ENCODE results near the gene YES1.
A peak's percentile ranks its signal among the peaks of the same experiment; 100 is the strongest.
"Not testable (repeated sequence)": the region's sequence is repeated elsewhere in the genome, so short reads cannot be mapped to it uniquely, and the experiment has no call there.

The YES1 gene

DNA sequence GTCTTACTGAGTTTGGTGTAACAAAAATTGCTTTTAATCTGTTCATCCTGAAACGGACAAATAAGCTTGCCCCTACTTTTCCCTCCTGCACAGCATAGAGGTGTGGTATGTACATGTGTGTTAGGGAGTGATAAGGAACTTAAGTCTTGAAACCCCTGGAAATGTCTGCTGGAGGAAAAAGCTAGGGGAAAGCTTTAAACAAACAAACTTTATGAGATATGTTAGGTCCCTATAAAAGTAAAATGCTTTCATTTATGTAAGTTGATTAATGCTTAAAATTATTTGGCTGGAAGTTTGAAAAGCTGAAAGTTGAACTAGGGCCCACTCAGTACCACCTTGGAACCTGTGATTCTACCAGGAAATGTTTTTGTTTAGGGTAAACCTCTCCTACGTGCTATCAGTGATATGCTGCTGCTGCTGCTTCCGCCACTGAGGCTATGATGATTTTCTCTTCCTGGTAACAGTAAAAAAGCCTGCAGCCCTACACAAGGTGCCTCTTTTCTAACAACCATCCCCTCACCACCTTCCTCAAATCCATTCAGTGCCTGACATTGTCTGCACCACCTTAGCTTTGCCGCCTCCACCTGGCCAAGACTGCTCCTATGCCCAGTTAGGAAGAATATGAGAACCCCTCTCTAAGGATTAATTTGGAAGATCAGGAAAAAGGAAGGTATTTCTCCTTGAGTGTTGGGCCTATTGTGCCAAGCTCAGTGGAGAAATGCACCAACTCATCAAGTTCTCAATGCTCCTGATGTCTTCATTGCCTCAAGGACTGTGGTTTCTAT lies 2.5 kb upstream of the YES1 start:
- Histone ChIP-seq H3K4me1 (ENCODE audit: control insufficient read depth, insufficient read depth, low read length) (no peaks in the 10 kb centered on the region), H3K9ac (ENCODE audit: low read length) (no peak overlapping the region), H3K4me3 (ENCODE audit: low read length) (no peak overlapping the region), H3K36me3 (ENCODE audit: control insufficient read depth, insufficient read depth, low read length) (no peaks in the 10 kb centered on the region), H3K27ac (ENCODE audit: low read depth, low read length) (no peak overlapping the region), H3K27me3 (ENCODE audit: control insufficient read depth, insufficient read depth, low read length) (no peaks in the 10 kb centered on the region)

DNA sequence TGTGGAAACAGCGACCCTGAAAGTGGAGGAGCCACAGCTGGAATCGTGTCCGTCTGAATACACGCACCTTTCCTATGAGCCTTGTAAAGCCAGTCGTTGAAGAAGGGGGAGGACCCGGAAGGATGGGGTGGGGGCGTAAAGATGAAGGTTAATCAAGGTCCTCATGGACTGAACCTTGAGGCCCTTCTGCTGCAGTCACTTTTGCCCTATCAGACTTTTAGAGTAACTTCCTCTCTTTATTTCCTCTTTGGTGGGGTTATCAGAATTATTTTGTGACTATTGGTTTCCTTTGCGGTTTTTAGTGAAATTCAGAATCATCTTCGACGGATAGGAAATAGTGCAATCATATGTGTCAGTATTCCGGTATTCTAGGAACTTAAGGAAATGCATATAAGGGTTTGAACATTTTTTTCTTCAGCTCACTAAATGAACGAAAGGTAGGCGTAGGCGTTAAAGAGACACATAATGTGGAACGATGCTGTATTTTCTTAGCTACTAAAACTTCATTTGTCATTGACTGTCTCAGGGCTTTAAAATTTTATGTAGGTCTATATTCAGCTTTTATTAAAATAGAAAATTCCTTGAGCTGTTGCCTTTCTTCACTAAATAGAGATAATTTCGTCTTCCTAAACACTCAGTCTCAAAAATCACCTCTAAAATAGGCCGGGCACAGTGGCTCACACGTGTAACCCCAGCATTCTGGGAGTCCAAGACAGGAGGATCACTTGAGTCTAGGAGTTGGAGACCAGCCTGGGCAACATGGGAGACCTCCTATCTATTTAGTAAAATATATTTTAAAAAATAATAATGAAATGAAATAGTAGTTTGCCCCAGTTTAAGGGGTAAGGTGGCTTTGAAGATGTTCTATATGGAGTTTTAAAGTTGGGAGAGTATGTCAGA lies 1.4 kb upstream of the YES1 start:
- Histone ChIP-seq H3K9ac (ENCODE audit: low read length) (no peak overlapping the region), H3K4me3 (ENCODE audit: low read length) (peak overlapping the region; percentile 91), H3K4me1 (ENCODE audit: control insufficient read depth, insufficient read depth, low read length) (no peaks in the 10 kb centered on the region)

DNA sequence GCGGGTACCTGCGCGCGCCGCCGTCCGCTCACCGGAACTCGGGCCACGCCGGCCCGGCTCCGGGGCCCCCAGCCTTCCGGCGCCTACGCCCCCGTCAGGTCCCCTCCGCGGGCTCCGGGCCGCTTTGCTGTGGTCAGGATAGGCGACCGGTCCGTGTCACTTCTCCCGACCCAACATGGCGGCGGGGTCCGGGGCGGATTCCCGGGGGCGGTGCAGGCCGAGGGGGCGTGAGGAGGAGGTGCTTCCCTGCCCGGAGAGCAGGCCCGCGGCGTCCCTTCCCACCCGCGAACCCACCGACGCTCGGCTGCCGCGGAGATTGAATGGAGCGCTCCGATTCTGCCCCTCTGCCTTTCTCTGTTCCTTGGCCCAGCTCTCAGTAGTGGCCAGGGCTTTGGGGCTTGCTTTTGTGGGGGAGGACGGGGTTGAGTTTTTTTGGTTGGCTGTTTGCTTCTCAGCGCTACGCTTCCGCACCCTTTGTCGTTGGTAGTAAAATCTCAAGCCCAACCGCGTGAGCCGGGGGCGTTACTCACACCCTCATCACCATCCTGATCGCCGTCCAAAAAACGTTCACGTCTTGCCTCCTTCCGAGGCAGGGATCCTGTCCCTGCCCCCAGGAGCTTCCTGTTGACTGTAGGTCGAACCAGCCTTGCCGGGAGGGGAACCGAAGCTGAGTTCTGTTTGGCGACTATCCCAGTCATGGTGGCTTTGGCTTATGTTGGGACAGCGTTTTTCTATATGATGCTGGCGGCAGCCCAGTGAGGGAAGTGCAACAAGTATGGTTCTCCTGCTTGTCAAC lies 532 bp upstream of the YES1 start:
- no peaks in the 10 kb centered on the region for H3K27me3 ChIP-seq (ENCODE audit: control insufficient read depth, insufficient read depth, low read length)
- no peaks in the 10 kb centered on the region for H3K36me3 ChIP-seq (ENCODE audit: control insufficient read depth, insufficient read depth, low read length)
- H3K4me1 ChIP-seq (ENCODE audit: control insufficient read depth, insufficient read depth, low read length) = peaks cover 5% of the 10 kb centered on the region

More for the DNA sequence above, 1.4 kb upstream of the YES1 start:
- peak overlapping the region; percentile 93 for H3K27ac ChIP-seq (ENCODE audit: low read depth, low read length)
- no peaks in the 10 kb centered on the region for H3K36me3 ChIP-seq (ENCODE audit: control insufficient read depth, insufficient read depth, low read length)
- H3K27me3 ChIP-seq (ENCODE audit: control insufficient read depth, insufficient read depth, low read length) = no peaks in the 10 kb centered on the region

DNA sequence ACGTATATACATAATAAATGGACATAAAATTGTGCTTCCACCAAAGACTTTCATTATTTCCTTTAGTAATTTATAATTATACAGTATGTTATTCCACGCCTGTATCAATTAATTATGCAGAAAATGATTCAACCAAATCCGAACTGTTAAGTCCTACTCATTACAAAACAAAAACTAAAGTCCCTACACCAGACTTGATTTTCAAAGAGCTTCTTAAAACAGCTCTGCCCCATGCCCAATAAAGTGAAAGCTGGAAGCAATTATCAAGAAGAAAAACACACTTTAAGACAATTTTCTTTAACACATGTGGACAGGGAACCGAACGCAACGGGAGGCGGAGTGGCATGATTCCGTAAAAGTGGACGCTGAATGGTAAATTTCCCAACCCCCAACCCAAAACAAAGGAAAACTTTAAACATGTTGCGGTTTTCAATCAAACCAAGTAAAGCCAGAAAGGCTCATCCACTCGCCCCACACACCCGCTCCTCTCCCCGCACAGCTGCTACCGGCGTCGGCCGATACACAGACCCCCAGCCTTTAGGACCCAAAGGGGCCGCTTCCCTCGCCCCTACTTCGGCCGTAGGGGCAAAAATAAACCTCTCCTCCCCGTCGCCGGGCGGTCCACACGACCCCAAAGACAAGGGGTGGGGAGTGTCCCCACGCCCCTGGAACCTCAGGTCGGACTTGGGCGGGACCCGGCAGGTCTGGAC lies 705 bp downstream of the YES1 start:
- Histone ChIP-seq H3K27ac (ENCODE audit: low read depth, low read length) (peak overlapping the region; percentile 93), H3K9ac (ENCODE audit: low read length) (peak overlapping the region; percentile 92), H3K36me3 (ENCODE audit: control insufficient read depth, insufficient read depth, low read length) (no peaks in the 10 kb centered on the region), H3K27me3 (ENCODE audit: control insufficient read depth, insufficient read depth, low read length) (no peaks in the 10 kb centered on the region), H3K4me1 (ENCODE audit: control insufficient read depth, insufficient read depth, low read length) (peaks cover 7% of the 10 kb centered on the region), H3K4me3 (ENCODE audit: low read length) (peak overlapping the region; percentile 91)

More for the DNA sequence above, 532 bp upstream of the YES1 start:
- H3K27ac ChIP-seq (ENCODE audit: low read depth, low read length) = peak overlapping the region; percentile 93
- H3K9ac ChIP-seq (ENCODE audit: low read length) = peak overlapping the region; percentile 64
- peak overlapping the region; percentile 91 for H3K4me3 ChIP-seq (ENCODE audit: low read length)

DNA sequence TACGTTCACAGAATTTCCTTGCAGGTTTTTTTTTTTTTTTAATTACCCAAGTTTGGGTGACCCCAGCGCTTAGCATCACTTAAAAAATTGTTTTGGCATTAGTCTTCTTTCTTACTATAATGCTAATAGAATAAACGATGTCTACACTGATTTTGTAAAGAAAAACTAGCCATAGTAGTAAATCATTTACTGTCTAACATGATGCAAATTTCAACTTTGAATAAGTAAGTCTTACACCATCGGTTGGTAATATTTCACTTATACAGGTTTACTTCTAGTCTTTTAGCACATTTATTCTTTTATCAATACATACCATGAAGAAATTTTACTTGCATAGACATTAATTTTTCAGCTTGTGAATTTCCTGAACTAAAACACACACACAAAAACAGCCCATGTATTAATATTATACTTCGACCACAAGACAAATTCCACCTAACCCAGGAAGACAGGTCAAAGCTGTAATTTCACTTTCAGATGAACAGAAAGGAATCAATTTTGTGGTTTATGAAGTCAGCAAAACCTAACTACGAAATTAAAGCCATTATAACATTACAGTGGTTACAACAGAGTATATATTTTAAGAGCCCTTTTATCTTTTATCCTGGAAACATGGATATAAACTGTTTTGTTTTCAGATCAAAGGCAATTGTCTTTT lies 1.9 kb downstream of the YES1 start:
- Histone ChIP-seq H3K4me3 (ENCODE audit: low read length) (no peak overlapping the region), H3K27me3 (ENCODE audit: control insufficient read depth, insufficient read depth, low read length) (no peaks in the 10 kb centered on the region), H3K9ac (ENCODE audit: low read length) (no peak overlapping the region), H3K4me1 (ENCODE audit: control insufficient read depth, insufficient read depth, low read length) (peaks cover 10% of the 10 kb centered on the region), H3K27ac (ENCODE audit: low read depth, low read length) (no peak overlapping the region), H3K36me3 (ENCODE audit: control insufficient read depth, insufficient read depth, low read length) (no peaks in the 10 kb centered on the region)

DNA sequence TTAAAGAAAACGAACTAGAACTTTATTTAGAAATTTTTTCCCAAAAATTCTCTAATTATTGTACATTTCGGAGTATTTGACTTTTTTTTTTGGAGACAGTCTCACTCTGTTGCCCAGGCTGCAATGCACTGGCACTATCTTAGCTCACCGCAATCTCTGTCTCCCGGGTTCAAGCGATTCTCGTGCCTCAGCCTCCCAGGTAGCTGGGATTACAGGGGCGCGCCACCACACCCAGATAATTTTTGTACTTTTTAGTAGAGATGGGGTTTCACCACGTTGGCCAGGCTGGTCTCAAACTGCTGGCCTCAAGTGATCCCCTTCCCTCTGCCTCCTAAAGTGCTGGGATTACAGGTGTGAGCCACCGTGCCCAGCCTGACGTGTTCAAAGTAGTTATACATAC lies 2.8 kb downstream of the YES1 start:
- not testable (repeated sequence) for H3K27ac ChIP-seq (ENCODE audit: low read depth, low read length); H3K4me3 ChIP-seq (ENCODE audit: low read length); H3K27me3 ChIP-seq (ENCODE audit: control insufficient read depth, insufficient read depth, low read length); H3K9ac ChIP-seq (ENCODE audit: low read length); H3K36me3 ChIP-seq (ENCODE audit: control insufficient read depth, insufficient read depth, low read length)
- H3K4me1 ChIP-seq (ENCODE audit: control insufficient read depth, insufficient read depth, low read length) = peaks cover 10% of the 10 kb centered on the region

DNA sequence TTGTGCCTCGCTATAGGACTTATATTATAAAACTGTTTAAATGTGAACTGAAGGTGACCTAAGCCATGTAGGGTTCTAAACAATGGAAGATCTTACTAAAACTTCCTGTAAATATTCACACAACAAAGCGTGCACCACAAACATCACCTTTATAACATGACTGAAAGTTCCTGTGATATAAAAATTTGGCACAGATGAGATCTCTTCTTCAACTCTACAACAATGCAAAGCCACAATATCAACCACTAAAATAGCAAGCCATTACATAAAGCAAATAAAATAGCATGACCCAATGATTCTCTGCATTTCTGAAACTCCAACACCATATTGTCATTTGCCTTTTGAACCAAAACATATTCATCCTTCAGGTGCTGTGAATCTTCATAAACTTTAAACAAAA lies 3.5 kb downstream of the YES1 start:
- Histone ChIP-seq H3K27ac (ENCODE audit: low read depth, low read length) (peak overlapping the region; percentile 56), H3K9ac (ENCODE audit: low read length) (no peak overlapping the region), H3K27me3 (ENCODE audit: control insufficient read depth, insufficient read depth, low read length) (no peaks in the 10 kb centered on the region), H3K4me1 (ENCODE audit: control insufficient read depth, insufficient read depth, low read length) (peaks cover 10% of the 10 kb centered on the region), H3K36me3 (ENCODE audit: control insufficient read depth, insufficient read depth, low read length) (no peaks in the 10 kb centered on the region), H3K4me3 (ENCODE audit: low read length) (no peak overlapping the region)

DNA sequence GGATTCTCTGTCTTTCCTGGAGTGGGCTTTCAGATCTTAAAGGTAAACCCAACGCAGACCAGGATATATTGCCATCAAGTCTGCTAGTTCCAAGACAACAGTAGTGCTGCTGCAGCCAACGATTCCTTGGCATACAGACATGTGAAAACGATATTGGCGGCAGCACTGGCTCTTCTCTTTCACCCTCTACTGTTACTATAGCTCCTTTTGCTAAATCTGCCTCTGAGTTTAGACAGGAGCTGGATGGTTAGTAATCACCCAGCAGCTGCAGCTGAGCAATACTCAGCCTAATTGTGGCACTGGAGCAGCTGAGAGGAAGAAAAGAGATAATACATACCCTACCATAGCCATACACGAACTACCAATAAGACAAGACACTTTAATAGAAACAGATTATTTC lies 4.0 kb downstream of the YES1 start:
- Histone ChIP-seq H3K27ac (ENCODE audit: low read depth, low read length) (peak overlapping the region; percentile 56), H3K9ac (ENCODE audit: low read length) (no peak overlapping the region), H3K4me3 (ENCODE audit: low read length) (peak overlapping the region; percentile 19), H3K27me3 (ENCODE audit: control insufficient read depth, insufficient read depth, low read length) (no peaks in the 10 kb centered on the region), H3K4me1 (ENCODE audit: control insufficient read depth, insufficient read depth, low read length) (peaks cover 10% of the 10 kb centered on the region), H3K36me3 (ENCODE audit: control insufficient read depth, insufficient read depth, low read length) (no peaks in the 10 kb centered on the region)

DNA sequence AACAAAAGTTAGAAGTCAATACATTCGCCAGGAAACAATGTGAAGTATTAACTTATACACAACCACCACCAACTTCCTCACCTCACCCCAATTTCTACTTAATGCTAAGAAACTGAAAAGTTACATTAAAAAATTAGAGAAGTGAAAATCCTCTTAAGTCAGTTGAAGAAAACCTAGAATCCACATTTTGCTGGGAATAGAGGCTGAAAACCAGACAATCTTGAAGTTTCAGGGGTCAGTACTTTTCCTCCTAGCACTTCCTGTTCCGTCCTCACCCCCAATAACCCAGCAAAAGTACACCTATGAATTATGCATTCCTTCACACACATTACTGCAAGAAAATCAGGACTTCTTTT lies 6.3 kb downstream of the YES1 start:
- Histone ChIP-seq H3K36me3 (ENCODE audit: control insufficient read depth, insufficient read depth, low read length) (no peaks in the 10 kb centered on the region), H3K27ac (ENCODE audit: low read depth, low read length) (no peak overlapping the region), H3K4me1 (ENCODE audit: control insufficient read depth, insufficient read depth, low read length) (peaks cover 10% of the 10 kb centered on the region), H3K9ac (ENCODE audit: low read length) (no peak overlapping the region), H3K27me3 (ENCODE audit: control insufficient read depth, insufficient read depth, low read length) (no peaks in the 10 kb centered on the region), H3K4me3 (ENCODE audit: low read length) (no peak overlapping the region)

DNA sequence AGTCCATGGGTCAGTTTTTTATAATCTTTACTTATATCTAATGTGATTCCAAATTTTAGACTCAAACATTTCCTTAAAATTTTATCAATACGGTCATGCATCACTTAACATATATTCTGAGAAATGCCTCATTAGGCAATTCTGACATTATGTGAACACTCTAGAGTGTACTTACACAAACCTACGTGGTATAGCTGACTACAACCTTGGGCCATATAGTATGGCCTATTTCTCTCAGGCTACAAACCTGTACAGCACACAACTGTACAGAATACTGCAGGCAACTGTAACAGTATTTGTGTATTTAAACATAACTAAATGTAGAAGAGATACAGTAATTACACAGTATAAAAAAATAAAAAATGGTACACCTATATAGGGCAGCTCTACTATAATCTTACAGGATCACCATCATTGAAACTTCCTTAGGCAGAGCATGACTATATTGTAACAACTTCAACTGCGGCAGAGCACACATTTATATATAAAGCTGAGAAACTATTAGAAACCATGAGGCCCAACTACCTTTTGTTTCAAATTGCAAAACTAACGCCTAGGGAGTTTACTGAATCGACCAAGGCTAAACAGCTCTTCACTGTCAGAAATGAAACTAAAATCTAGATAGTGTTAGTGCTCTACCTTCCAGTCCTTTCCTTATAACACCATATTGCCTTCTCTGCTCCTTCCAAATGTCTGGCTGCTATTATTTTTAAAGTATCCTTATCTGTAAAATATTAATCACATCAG lies 6.9 kb downstream of the YES1 start:
- no peak overlapping the region for H3K9ac ChIP-seq (ENCODE audit: low read length)
- H3K27me3 ChIP-seq (ENCODE audit: control insufficient read depth, insufficient read depth, low read length) = no peaks in the 10 kb centered on the region
- H3K36me3 ChIP-seq (ENCODE audit: control insufficient read depth, insufficient read depth, low read length) = no peaks in the 10 kb centered on the region
- H3K27ac ChIP-seq (ENCODE audit: low read depth, low read length) = no peak overlapping the region
- H3K4me3 ChIP-seq (ENCODE audit: low read length) = no peak overlapping the region
- peaks cover 10% of the 10 kb centered on the region for H3K4me1 ChIP-seq (ENCODE audit: control insufficient read depth, insufficient read depth, low read length)

DNA sequence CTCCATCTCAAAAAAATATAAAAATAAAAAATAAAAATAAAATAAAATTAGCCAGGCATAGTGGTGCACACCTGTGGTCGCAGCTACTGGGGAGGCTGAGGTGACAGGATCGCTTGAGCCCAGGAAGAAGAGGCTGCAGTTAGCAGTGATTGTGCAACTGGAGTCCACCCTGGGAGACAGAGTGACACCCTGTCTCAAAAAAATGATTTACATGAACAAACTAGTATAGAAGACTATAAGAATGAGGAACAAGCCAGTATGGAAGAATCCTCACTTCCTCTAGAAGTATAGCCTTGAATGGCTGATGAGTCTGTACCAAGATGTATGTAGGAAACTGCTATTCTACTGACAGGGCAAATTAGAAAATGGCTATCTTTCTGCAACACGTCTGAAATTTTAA lies 10.9 kb downstream of the YES1 start:
- Histone ChIP-seq H3K4me1 (ENCODE audit: control insufficient read depth, insufficient read depth, low read length) (peaks cover 3% of the 10 kb centered on the region), H3K9ac (ENCODE audit: low read length) (no peak overlapping the region), H3K27me3 (ENCODE audit: control insufficient read depth, insufficient read depth, low read length) (no peaks in the 10 kb centered on the region), H3K4me3 (ENCODE audit: low read length) (no peak overlapping the region), H3K36me3 (ENCODE audit: control insufficient read depth, insufficient read depth, low read length) (no peaks in the 10 kb centered on the region), H3K27ac (ENCODE audit: low read depth, low read length) (no peak overlapping the region)

Data from rectal smooth muscle tissue (tissue), 1 donor.